Measurements from ENCODE around the gene STX5. TPM values are rescaled to one million over a fixed set of nuclear protein-coding genes. Genes with fewer than 3 reads are reported as not detected.

STX5 gene
- total and polyA plus RNA-seq, 10 of the 15 experiments (the other 5 are each of a cell fraction or from before 2014, with no cell fraction given) = 3.8 to 35.4 (median 27.4) TPM

GRCh38 chr11:62842171-62842741, 10.4 kb upstream of the STX5 start (continued):
- TF ChIP-seq FOXM1 (IDR thresholded peaks at IDR 0.05; ENCODE audit: low read depth, low read length) = no peak
- no peak for TF ChIP-seq POU2F2 (IDR thresholded peaks at IDR 0.05; ENCODE audit: borderline replicate concordance, low read depth, low read length)
- no peak for TF ChIP-seq TARDBP (IDR thresholded peaks at IDR 0.05; ENCODE audit: borderline replicate concordance)
- no peak for TF ChIP-seq USF1 (IDR thresholded peaks at IDR 0.05; ENCODE audit: borderline replicate concordance, extremely low read length, insufficient read depth, low read depth, low read length)
- no peak for TF ChIP-seq KLF5 (IDR thresholded peaks at IDR 0.05; ENCODE audit: partially characterized antibody)
- TF ChIP-seq BHLHE40 (IDR thresholded peaks at IDR 0.05; ENCODE audit: borderline replicate concordance in 1 of 2, low read depth in 2 of 2, low read length in 1 of 2) = no peak
- TF ChIP-seq FOXK2 (IDR thresholded peaks at IDR 0.05) = no peak
- TF ChIP-seq CTCF (IDR thresholded peaks at IDR 0.05 in 2 of 3, conservative IDR thresholded peaks at IDR 0.05 in 1 of 3; ENCODE audit: control insufficient read depth in 2 of 3, extremely low read depth in 1 of 3, insufficient read depth in 1 of 3, low read depth in 3 of 3, low read length in 3 of 3) = no peak
- TF ChIP-seq HDGF (IDR thresholded peaks at IDR 0.05) = no peak
- TF ChIP-seq IKZF2 (IDR thresholded peaks at IDR 0.05) = 0 out of 4 replicates have a peak, but pooled peaks of 1 of the 2 experiments have one; percentile 7
- peak; percentile 32; the same call in 1 of the 2 replicates for TF ChIP-seq CREB1 (IDR thresholded peaks at IDR 0.05; ENCODE audit: low read depth)
- TF ChIP-seq POLR2A (IDR thresholded peaks at IDR 0.05; ENCODE audit: low read depth, low read length) = peak; percentile 68
- TF ChIP-seq E2F8 (IDR thresholded peaks at IDR 0.05; ENCODE audit: low read depth, partially characterized antibody) = no peak
- no peak for TF ChIP-seq SMAD5 (IDR thresholded peaks at IDR 0.05; ENCODE audit: low read depth)
- peak; percentile 38; the same call in 1 of the 2 replicates for TF ChIP-seq SMARCA5 (IDR thresholded peaks at IDR 0.05)
- TF ChIP-seq IKZF1 (conservative IDR thresholded peaks at IDR 0.05) = no peak
- TF ChIP-seq RUNX3 (IDR thresholded peaks at IDR 0.05; ENCODE audit: low read length) = peak; percentile 71
- no peak for TF ChIP-seq MYB (IDR thresholded peaks at IDR 0.05; ENCODE audit: borderline replicate concordance, low read depth, low read length)
- peak; percentile 58 for TF ChIP-seq ZNF687 (IDR thresholded peaks at IDR 0.05)
- TF ChIP-seq RELA (IDR thresholded peaks at IDR 0.05; ENCODE audit: borderline replicate concordance, partially characterized antibody) = no peak
- TF ChIP-seq MXI1 (IDR thresholded peaks at IDR 0.05; ENCODE audit: low read depth, low read length) = no peak
